Activated naive CD4-positive, alpha-beta T cell treated with anti-CD3 and anti-CD28 coated beads, Interleukin-2, amount 50 U/mL, for 16 hours (primary cell): ENCODE results near the gene ATAT1.

Source experiments
- DNase-seq: peaks from one replicate; pipeline ENCODE4 v3.0.0-alpha.2; 2020

ATAT1 gene

GRCh38 chr6:30613251-30614043 lies 13.2 kb upstream of the ATAT1 start:
- no peak for DNase-seq

- DNase-seq: no peak
These were observed 12.4 kb upstream of the ATAT1 start for GRCh38 chr6:30614044-30614842.

- peak; percentile 83 for DNase-seq
These were observed 11.8 kb upstream of the ATAT1 start for GRCh38 chr6:30614843-30615218.

GRCh38 chr6:30615219-30615957 lies 11.3 kb upstream of the ATAT1 start:
- peak; percentile 29 for DNase-seq

GRCh38 chr6:30615958-30616810 lies 10.5 kb upstream of the ATAT1 start:
- peak; percentile 36 for DNase-seq

GRCh38 chr6:30616811-30617564 lies 9.7 kb upstream of the ATAT1 start, which contains the start of gene PPP1R10:
Gene PPP1R10, minus strand, starts transcription at chr6:30617243. Its CDS starts 7,299 bp downstream, at chr6:30609944.
- peak; percentile 97 for DNase-seq

GRCh38 chr6:30617565-30618269 lies 9.0 kb upstream of the ATAT1 start, which contains the start of gene MRPS18B:
Gene MRPS18B, plus strand, starts transcription at chr6:30617840. Its CDS starts 26 bp downstream, at chr6:30617866.
- peak; percentile 98 for DNase-seq

- DNase-seq: no peak
These were observed 8.3 kb upstream of the ATAT1 start for GRCh38 chr6:30618270-30618797.

GRCh38 chr6:30619561-30619960 lies 7.1 kb upstream of the ATAT1 start:
- no peak for DNase-seq

GRCh38 chr6:30625511-30625910 lies 1.2 kb upstream of the ATAT1 start:
- DNase-seq: no peak

GRCh38 chr6:30635834-30636233 lies 9.2 kb downstream of the ATAT1 start:
- no peak for DNase-seq

GRCh38 chr6:30640481-30640880 lies 13.8 kb downstream of the ATAT1 start:
- no peak for DNase-seq

- DNase-seq: no peak
These were observed 14.4 kb downstream of the ATAT1 start for GRCh38 chr6:30641048-30641447.

GRCh38 chr6:30643656-30644055 lies 17.0 kb downstream of the ATAT1 start:
- DNase-seq: no peak

GRCh38 chr6:30644769-30645168 lies 18.1 kb downstream of the ATAT1 start:
- no peak for DNase-seq

GRCh38 chr6:30645989-30646388 lies 19.3 kb downstream of the ATAT1 start:
- no peak for DNase-seq

GRCh38 chr6:30646450-30647241 lies 20.0 kb downstream of the ATAT1 start, which contains the start of gene C6orf136:
Gene C6orf136, plus strand, starts transcription at chr6:30647133. Its CDS starts 99 bp downstream, at chr6:30647232.
- DNase-seq: peak; percentile 93

GRCh38 chr6:30647242-30648116 lies 20.8 kb downstream of the ATAT1 start:
- peak; percentile 79 for DNase-seq
